ENCODE data around the gene APBA2. TPM values are rescaled to one million over a fixed set of nuclear protein-coding genes. Genes with fewer than 3 reads are reported as not detected.

Gene APBA2
- total and polyA plus RNA-seq, 10 of the 15 experiments (the other 5 are each of a cell fraction or from before 2014, with no cell fraction given): 0.06 to 0.26 (median 0.07) TPM; not detected in 7

- Histone ChIP-seq H3K4me2 (ENCODE audit: control insufficient read depth, insufficient read depth) (no peak overlapping the region), H3K9me3 (replicated peaks; ENCODE audit: control insufficient read depth, insufficient read depth, low read length) (no peaks in the 10 kb centered on the region), H3K4me1 (ENCODE audit: control insufficient read depth, insufficient read depth, low read length) (no peaks in the 10 kb centered on the region), H3K79me2 (ENCODE audit: control insufficient read depth, insufficient read depth, low read length) (no peaks in the 10 kb centered on the region), H3K27ac (ENCODE audit: control insufficient read depth, insufficient read depth) (no peak overlapping the region), H3K36me3 (ENCODE audit: control insufficient read depth in 2 of 2, insufficient read depth in 2 of 2, low read length in 1 of 2) (no peaks in the 10 kb centered on the region), H3K4me3 (no peak overlapping the region), H3K9ac (ENCODE audit: control insufficient read depth, insufficient read depth, low read length) (no peak overlapping the region), H4K20me1 (ENCODE audit: control insufficient read depth, insufficient read depth) (no peaks in the 10 kb centered on the region), H3K27me3 (replicated peaks in 1 of 2; ENCODE audit: control insufficient read depth in 2 of 2, insufficient read depth in 2 of 2, low read length in 1 of 2) (no peaks in the 10 kb centered on the region; a peak in 1 of 4 replicates), H2AFZ (ENCODE audit: control insufficient read depth, low read depth, low read length) (no peak overlapping the region)
- in situ Hi-C loops (cut with MboI) (no loop called here), intact Hi-C loops (cut with micrococcal nuclease; ENCODE audit: unreplicated experiment) (no loop called here)
- no peak for ATAC-seq
- SMC1A ChIA-PET (ENCODE audit: uncharacterized antibody, unreplicated experiment): no interaction called here
- CTCF ChIA-PET: no interaction called here
- no peak for FAIRE-seq
- DNase-seq (ENCODE audit: low read depth, low spot score): no peak
- RAD21 ChIA-PET (ENCODE audit: unreplicated experiment): no interaction called here
- POLR2A ChIA-PET: no interaction called here
- TF ChIP-seq NR2C2 (IDR thresholded peaks at IDR 0.05; ENCODE audit: borderline replicate concordance, control insufficient read depth, insufficient read length, low read depth): no peak
- TF ChIP-seq ATF7 (IDR thresholded peaks at IDR 0.05; ENCODE audit: low read depth): no peak
- TF ChIP-seq ZNF217 (IDR thresholded peaks at IDR 0.05): no peak
- no peak for TF ChIP-seq RCOR1 (conservative IDR thresholded peaks at IDR 0.05; ENCODE audit: low read depth, low read length)
- no peak for TF ChIP-seq BCL11A (IDR thresholded peaks at IDR 0.05; ENCODE audit: low read depth, low read length)
- TF ChIP-seq NKRF (conservative IDR thresholded peaks at IDR 0.05): no peak
- no peak for TF ChIP-seq NFIC (IDR thresholded peaks at IDR 0.05; ENCODE audit: low read depth, low read length)
- no peak for TF ChIP-seq DPF2 (IDR thresholded peaks at IDR 0.05)
- no peak for TF ChIP-seq IRF5 (IDR thresholded peaks at IDR 0.05; ENCODE audit: borderline replicate concordance)
- no peak for TF ChIP-seq IRF4 (IDR thresholded peaks at IDR 0.05; ENCODE audit: low read depth, low read length)
- no peak for TF ChIP-seq SIX5 (IDR thresholded peaks at IDR 0.05; ENCODE audit: low read depth, low read length, severe bottlenecking)
- TF ChIP-seq NR2C1 (IDR thresholded peaks at IDR 0.05): no peak
- no peak for TF ChIP-seq CEBPB (IDR thresholded peaks at IDR 0.05; ENCODE audit: borderline replicate concordance in 1 of 2, low read depth in 2 of 2, low read length in 2 of 2)
- TF ChIP-seq SMARCA5 (IDR thresholded peaks at IDR 0.05): no peak
- no peak for TF ChIP-seq MYC (IDR thresholded peaks at IDR 0.05; ENCODE audit: insufficient read depth, insufficient read length, insufficient replicate concordance, low read length, severe bottlenecking)
- TF ChIP-seq MTA3 (IDR thresholded peaks at IDR 0.05; ENCODE audit: borderline replicate concordance, low read length): no peak
- no peak for TF ChIP-seq LARP7 (IDR thresholded peaks at IDR 0.05)
- no peak for TF ChIP-seq SKIL (IDR thresholded peaks at IDR 0.05; ENCODE audit: low read depth, poor library complexity, severe bottlenecking)
- no TSS peak for BruUV-seq (replicated peaks)
- 35% methylated on average over 13 of the region's 13 CpGs for WGBS (ENCODE audit: insufficient coverage, insufficient replicate concordance, low lambda C conversion rate, missing lambda C conversion rate)
Measured at GRCh38 chr15:28919679-28920655, 34.2 kb downstream of the APBA2 start.
